IMR-90 (cell line): ENCODE data around the gene TESK2. TPM values are rescaled to one million over a fixed set of nuclear protein-coding genes. Genes with fewer than 3 reads are reported as not detected.

Experiments used
- ATAC-seq: fragments of 200-7000 bp; cut with Tn5 transposase; 2 replicates; pipeline ENCODE4 v1.9.1; 2020; ENCODE audit warnings: low read depth, mild to moderate bottlenecking, moderate library complexity
- BruUV-seq: library from RNA; stranded (reverse); fragments of 400-500 nt; replicated peaks from 2 replicates; lab custom pipeline; 2021; lab: Mats Ljungman, UMichigan
- CTCF ChIA-PET: fragments of 300-600 bp; formaldehyde crosslinking; extraction: SDS; loops from one replicate; lab custom pipeline; 2021; ENCODE audit warnings: antibody characterized with exemption; lab: Yijun Ruan, JAX
- POLR2A ChIA-PET: fragments of 300-600 bp; sonication (Branson Sonifier 250); formaldehyde crosslinking; loops from one replicate; lab custom pipeline; 2022; ENCODE audit warnings: antibody characterized with exemption; ENCODE audit not compliant: unreplicated experiment; lab: Charles Lee
- DNase-seq: peaks from one replicate; pipeline ENCODE4 v3.0.0; 2013
- H2AFZ ChIP-seq: replicated peaks from 2 replicates; pipeline ENCODE3; 2013; ENCODE audit warnings: low read length, mild to moderate bottlenecking; ENCODE audit not compliant: poor library complexity
- H2AK5ac ChIP-seq: 2 replicates; pipeline ENCODE4 v1.6.1; 2013; ENCODE audit warnings: low read depth, low read length, inconsistent platforms
- H2AK9ac ChIP-seq: replicated peaks from 2 replicates; pipeline ENCODE3; 2013; ENCODE audit warnings: mild to moderate bottlenecking, low read depth, low read length, moderate library complexity; ENCODE audit not compliant: poor library complexity
- H2BK120ac ChIP-seq: 2 replicates; pipeline ENCODE4 v1.6.1; 2013; ENCODE audit warnings: low read depth, low read length, inconsistent platforms
- H2BK15ac ChIP-seq: 3 replicates; pipeline ENCODE4 v1.6.1; 2013; ENCODE audit warnings: low read depth, low read length, inconsistent platforms
- H2BK20ac ChIP-seq: 2 replicates; pipeline ENCODE4 v1.6.1; 2013; ENCODE audit warnings: low read depth, mild to moderate bottlenecking, inconsistent platforms, low read length, moderate library complexity
- H2BK5ac ChIP-seq: 2 replicates; pipeline ENCODE4 v1.6.1; 2013; ENCODE audit warnings: mild to moderate bottlenecking, low read depth, low read length, inconsistent platforms; ENCODE audit not compliant: poor library complexity, severe bottlenecking
- H3K14ac ChIP-seq: replicated peaks from 2 replicates; pipeline ENCODE4 v1.6.1; 2013; ENCODE audit warnings: low read depth, low read length, inconsistent platforms
- H3K18ac ChIP-seq: 2 replicates; pipeline ENCODE4 v1.6.1; 2013; ENCODE audit warnings: low read depth, low read length, control low read depth
- H3K23ac ChIP-seq: 2 replicates; pipeline ENCODE4 v1.6.1; 2013; ENCODE audit warnings: low read depth, low read length, inconsistent platforms
- H3K27ac ChIP-seq: 2 replicates; pipeline ENCODE4 v1.5.1; 2013; ENCODE audit warnings: mild to moderate bottlenecking, control low read depth, low read length; ENCODE audit not compliant: insufficient read depth
- H3K27me3 ChIP-seq: 2 replicates; pipeline ENCODE4 v1.6.1; 2013; ENCODE audit warnings: low read length; ENCODE audit not compliant: control insufficient read depth, insufficient read depth
- H3K36me3 ChIP-seq: 2 replicates; pipeline ENCODE4 v1.6.1; 2013; ENCODE audit warnings: low read length, mixed read lengths; ENCODE audit not compliant: control insufficient read depth, insufficient read depth
- H3K4ac ChIP-seq: 2 replicates; pipeline ENCODE4 v1.6.1; 2013; ENCODE audit warnings: low read depth, low read length, inconsistent platforms
- H3K4me1 ChIP-seq: 2 replicates; pipeline ENCODE4 v1.6.1; 2013; ENCODE audit warnings: low read length, mixed read lengths; ENCODE audit not compliant: control insufficient read depth, insufficient read depth
- H3K4me2 ChIP-seq: 2 replicates; pipeline ENCODE4 v1.6.1; 2013; ENCODE audit warnings: low read depth, mild to moderate bottlenecking, control low read depth, low read length, moderate library complexity
- H3K4me3 ChIP-seq: 2 replicates; pipeline ENCODE4 v1.5.1; 2013; ENCODE audit warnings: low read depth, mild to moderate bottlenecking, control low read depth, low read length, moderate library complexity; ENCODE audit not compliant: insufficient read depth
- H3K56ac ChIP-seq: 2 replicates; pipeline ENCODE4 v1.6.1; 2013; ENCODE audit warnings: low read length, inconsistent platforms; ENCODE audit not compliant: insufficient read depth; ENCODE audit errors: extremely low read depth
- H3K79me1 ChIP-seq, 2 experiments: 2 replicates each; pipeline ENCODE4 v1.6.1; 2013; ENCODE audit warnings: low read length in 2 of 2, inconsistent platforms in 1 of 2, low read depth in 1 of 2
- H3K9ac ChIP-seq: 2 replicates; pipeline ENCODE4 v1.6.1; 2013; ENCODE audit warnings: low read depth, low read length, control low read depth
- H3K9me1 ChIP-seq: 2 replicates; pipeline ENCODE4 v1.6.1; 2013; ENCODE audit warnings: low read length, inconsistent platforms; ENCODE audit not compliant: insufficient read depth
- H3K9me3 ChIP-seq: 2 replicates; pipeline ENCODE4 v1.6.1; 2013; ENCODE audit warnings: low read length; ENCODE audit not compliant: control insufficient read depth, insufficient read depth
- H4K20me1 ChIP-seq: 2 replicates; pipeline ENCODE4 v1.6.1; 2013; ENCODE audit warnings: low read length, inconsistent platforms; ENCODE audit not compliant: insufficient read depth
- H4K5ac ChIP-seq: 2 replicates; pipeline ENCODE4 v1.6.1; 2013; ENCODE audit warnings: mild to moderate bottlenecking, low read depth, low read length, control low read depth
- H4K8ac ChIP-seq, 2 experiments: 2 replicates each; pipeline ENCODE4 v1.6.1; 2013; ENCODE audit warnings: low read depth in 2 of 2, low read length in 2 of 2, control low read depth in 1 of 2, inconsistent platforms in 1 of 2
- H4K91ac ChIP-seq: 2 replicates; pipeline ENCODE4 v1.6.1; 2013; ENCODE audit warnings: low read depth, low read length, inconsistent platforms; ENCODE audit not compliant: insufficient read depth
- BHLHE40 ChIP-seq: fragments of 150-350 bp; IDR thresholded peaks from 2 replicates; pipeline ENCODE4 v1.6.1; 2016; ENCODE audit warnings: mild to moderate bottlenecking, low read depth, low read length
- CEBPB ChIP-seq: IDR thresholded peaks from 2 replicates; pipeline ENCODE4 v1.6.1; 2012; ENCODE audit warnings: low read depth, low read length, improper control_type of control experiment
- CHD1 ChIP-seq: IDR thresholded peaks from 2 replicates; pipeline ENCODE4 v1.6.1; 2012; ENCODE audit warnings: low read depth, low read length, improper control_type of control experiment
- CTCF ChIP-seq: conservative IDR thresholded peaks from 2 replicates; pipeline ENCODE4 v1.5.1; 2012; ENCODE audit warnings: mild to moderate bottlenecking, low read depth, low read length, improper control_type of control experiment
- ELK1 ChIP-seq: fragments of 150-350 bp; IDR thresholded peaks from 2 replicates; pipeline ENCODE4 v1.6.1; 2016; ENCODE audit warnings: low read depth, mild to moderate bottlenecking, low read length, moderate library complexity, borderline replicate concordance
- FOS ChIP-seq: fragments of 150-350 bp; IDR thresholded peaks from 2 replicates; pipeline ENCODE4 v1.6.1; 2016; ENCODE audit warnings: low read depth, low read length
- MAFK ChIP-seq: IDR thresholded peaks from 2 replicates; pipeline ENCODE4 v1.6.1; 2012; ENCODE audit warnings: low read depth, low read length, improper control_type of control experiment
- MAZ ChIP-seq: IDR thresholded peaks from 2 replicates; pipeline ENCODE4 v1.6.1; 2012; ENCODE audit warnings: low read depth, mild to moderate bottlenecking, low read length, improper control_type of control experiment, moderate library complexity, borderline replicate concordance
- MXI1 ChIP-seq: IDR thresholded peaks from 2 replicates; pipeline ENCODE4 v1.6.1; 2012; ENCODE audit warnings: low read depth, mild to moderate bottlenecking, low read length, moderate library complexity, borderline replicate concordance
- NFE2L2 ChIP-seq: fragments of 150-350 bp; IDR thresholded peaks from 2 replicates; pipeline ENCODE4 v1.6.1; 2016; ENCODE audit warnings: low read depth, mild to moderate bottlenecking, low read length
- POLR2A ChIP-seq: IDR thresholded peaks from 2 replicates; pipeline ENCODE4 v1.6.1; 2012; ENCODE audit warnings: mild to moderate bottlenecking, low read depth, low read length
- RAD21 ChIP-seq: IDR thresholded peaks from 2 replicates; pipeline ENCODE4 v1.6.1; 2012; ENCODE audit warnings: low read length, improper control_type of control experiment
- RCOR1 ChIP-seq: IDR thresholded peaks from 2 replicates; pipeline ENCODE4 v1.6.1; 2012; ENCODE audit warnings: mild to moderate bottlenecking, low read length, improper control_type of control experiment; ENCODE audit not compliant: insufficient replicate concordance
- RFX5 ChIP-seq: IDR thresholded peaks from 2 replicates; pipeline ENCODE4 v1.8.0; 2012; ENCODE audit warnings: low read depth, mild to moderate bottlenecking, low read length, moderate library complexity
- SMC3 ChIP-seq: fragments of 150-350 bp; IDR thresholded peaks from 2 replicates; pipeline ENCODE4 v1.6.1; 2016; ENCODE audit warnings: low read depth, mild to moderate bottlenecking, antibody characterized with exemption, low read length, moderate library complexity
- USF2 ChIP-seq: fragments of 150-350 bp; IDR thresholded peaks from 2 replicates; pipeline ENCODE4 v1.6.1; 2017; ENCODE audit warnings: mild to moderate bottlenecking, antibody characterized with exemption, low read length, low read depth
- dilution Hi-C: fragments of 300-500 bp; cut with HindIII; formaldehyde crosslinking; loops from one replicate; pipeline ENCODE4 v1.14.3; 2018; ENCODE audit warnings: low sequenced_read_pairs; ENCODE audit not compliant: unreplicated experiment
- in situ Hi-C: fragments of 300-500 bp; cut with MboI; formaldehyde crosslinking; loops from 3 replicates; pipeline ENCODE4 v1.14.3; 2019; ENCODE audit warnings: low sequenced_read_pairs, inconsistent platforms, mixed read lengths
- intact Hi-C: fragments of 100-400 bp; cut with micrococcal nuclease; formaldehyde crosslinking; loops from 2 replicates; pipeline ENCODE4 v1.10.0; 2022
- polyA plus RNA-seq, 3 experiments: library from polyadenylated mRNA; depleted of rRNA; stranded (reverse); fragments of >200 nt; gene quantifications; 2 replicates each; pipeline ENCODE4 v1.2.3, GENCODE V29; 2012; ENCODE audit warnings: low replicate concordance in 1 of 3
- total RNA-seq: library from RNA; depleted of rRNA; stranded (reverse); fragments of >200 nt; gene quantifications from 2 replicates; pipeline ENCODE4 v1.2.3, GENCODE V29; 2012

TESK2 gene
- total and polyA plus RNA-seq, 2 of the 4 experiments (the other 2 are of a cell fraction) = 0.90 to 1.3 TPM

GRCh38 chr1:45456531-45456930, 34.4 kb downstream of the TESK2 start:
- Histone ChIP-seq H2BK15ac (no peak overlapping the region), H3K27me3 (no peaks in the 10 kb centered on the region), H3K9me3 (no peaks in the 10 kb centered on the region), H3K9me1 (no peaks in the 10 kb centered on the region), H3K23ac (no peak overlapping the region), H3K18ac (no peak overlapping the region), H3K27ac (no peak overlapping the region), H4K8ac (no peak overlapping the region), H3K79me1 (no peaks in the 10 kb centered on the region), H2AFZ (no peak overlapping the region), H3K4me2 (no peak overlapping the region), H2BK5ac (no peak overlapping the region), H2BK20ac (no peak overlapping the region), H3K4ac (no peak overlapping the region), H3K4me1 (peaks cover 2% of the 10 kb centered on the region; the same call in 1 of the 2 replicates), H3K14ac (no peak overlapping the region), H3K56ac (no peak overlapping the region), H4K5ac (no peak overlapping the region), H3K4me3 (no peak overlapping the region), H2BK120ac (no peak overlapping the region), H2AK5ac (no peak overlapping the region), H3K9ac (no peak overlapping the region), H2AK9ac (no peak overlapping the region), H4K20me1 (no peaks in the 10 kb centered on the region), H3K36me3 (no peaks in the 10 kb centered on the region), H4K91ac (no peak overlapping the region)
- TF ChIP-seq RFX5 = no peak
- TF ChIP-seq CHD1 = no peak
- TF ChIP-seq FOS = no peak
- no peak for TF ChIP-seq USF2
- TF ChIP-seq MAFK = no peak
- no peak for TF ChIP-seq CEBPB
- TF ChIP-seq POLR2A = no peak
- TF ChIP-seq BHLHE40 = no peak
- TF ChIP-seq SMC3 = no peak
- no peak for TF ChIP-seq NFE2L2
- no peak for TF ChIP-seq CTCF
- TF ChIP-seq RAD21 = no peak
- no peak for TF ChIP-seq RCOR1
- no peak for TF ChIP-seq ELK1
- TF ChIP-seq MXI1 = no peak
- TF ChIP-seq MAZ = no peak
- DNase-seq (peak; percentile 12), ATAC-seq (peak; percentile 74)
- ChIA-PET POLR2A (no interaction called here), CTCF (no interaction called here)
- in situ Hi-C loops = no loop called here
- dilution Hi-C loops = no loop called here
- no TSS peak for BruUV-seq
- intact Hi-C loops = no loop called here
